Adrenal gland (tissue), 5 donors: ENCODE data around the gene GALNTL6.

Source experiments
- CTCF ChIP-seq, 6 experiments: fragments of 450-650 bp in 4 of 6; fragments of 200-600 bp in 2 of 6; sonication (generic) in 1 of 6; IDR thresholded peaks; 1 replicate in 5 of 6; 2 replicates in 1 of 6; pipeline versions ENCODE4 v1.5.1 to v1.8.0; 2016 to 2021; ENCODE audit warnings: antibody characterized with exemption in 6 of 6, mild to moderate bottlenecking in 2 of 6, moderate library complexity in 1 of 6
- POLR2A ChIP-seq, 2 donors: fragments of 450-650 bp; IDR thresholded peaks; one replicate each; pipeline ENCODE4 v1.6.1; 2017; ENCODE audit warnings: antibody characterized with exemption in 2 of 2, mild to moderate bottlenecking in 2 of 2, moderate library complexity in 1 of 2
- donor health status: DM: no; HTN: no; CAD: no.

- no peak for TF ChIP-seq CTCF (IDR thresholded peaks at IDR 0.05)
- TF ChIP-seq POLR2A (IDR thresholded peaks at IDR 0.05) = no peak
Observed at GRCh38 chr4:172721659-172722058, 908.5 kb downstream of the GALNTL6 start.
